Raji (cell line): ENCODE results near the gene UTY.

ENCODE experiments used
- POLR2A ChIP-seq: IDR thresholded peaks from 2 replicates; pipeline ENCODE4 v1.6.1; 2011; ENCODE audit warnings: low read depth, low read length, control low read depth; ENCODE audit not compliant: insufficient read depth

UTY gene

DNA sequence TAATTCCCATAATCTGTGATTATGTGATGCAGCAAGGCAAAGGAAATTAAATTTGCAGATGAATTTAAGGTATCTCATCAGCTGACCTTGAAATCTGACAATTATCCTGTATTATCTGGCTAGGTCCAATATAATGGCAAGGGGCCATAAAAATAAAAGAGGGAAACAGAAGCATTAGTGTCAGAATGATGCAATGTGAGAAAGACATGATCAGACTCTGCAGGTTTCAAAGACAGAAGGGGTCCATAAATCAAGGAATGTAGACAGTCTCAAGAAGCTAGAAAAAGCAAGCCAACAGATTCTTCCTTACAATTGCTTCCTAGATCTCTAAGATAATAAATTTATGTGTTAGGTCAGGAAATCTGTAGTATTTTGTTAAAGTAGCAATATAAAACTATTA lies 208.1 kb downstream of the UTY start:
- TF ChIP-seq POLR2A = no peak

DNA sequence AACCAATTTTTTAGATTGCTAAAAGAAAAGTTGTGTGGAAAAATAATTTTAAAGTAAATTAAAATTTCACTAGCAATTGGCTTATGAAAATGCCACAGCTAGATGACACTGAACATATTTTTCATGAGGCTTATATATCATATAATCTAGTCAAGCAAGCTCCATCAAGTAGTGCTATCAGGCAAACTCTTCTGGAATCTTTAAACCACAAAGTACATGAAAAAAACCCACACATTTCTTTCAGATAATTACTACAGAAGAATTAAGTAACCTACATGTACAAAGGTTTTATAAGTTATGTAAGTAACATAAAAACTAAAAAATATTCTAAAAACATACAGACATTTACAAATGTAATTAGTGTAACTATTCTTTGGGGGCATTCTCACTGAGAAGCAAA lies 229.4 kb downstream of the UTY start:
- TF ChIP-seq POLR2A = no peak

DNA sequence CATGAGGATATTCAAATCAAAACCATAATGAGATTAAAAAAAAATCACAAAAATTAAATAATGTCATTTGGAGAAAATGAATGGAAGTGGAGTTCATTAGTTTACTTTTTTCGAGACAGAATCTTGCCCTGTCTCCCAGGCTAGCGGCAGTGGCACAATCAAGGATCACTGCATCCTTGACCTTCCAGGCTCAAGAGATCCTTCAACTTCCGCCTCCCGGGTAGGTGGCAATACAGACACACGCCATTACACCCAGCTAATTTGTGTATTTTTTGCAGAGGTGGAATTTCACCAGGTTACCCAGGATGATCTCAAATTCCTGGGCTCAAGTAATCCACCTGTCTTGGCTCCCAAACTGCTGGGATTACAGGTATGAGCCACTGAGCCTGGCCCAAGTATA lies 236.1 kb downstream of the UTY start:
- TF ChIP-seq POLR2A = no peak

DNA sequence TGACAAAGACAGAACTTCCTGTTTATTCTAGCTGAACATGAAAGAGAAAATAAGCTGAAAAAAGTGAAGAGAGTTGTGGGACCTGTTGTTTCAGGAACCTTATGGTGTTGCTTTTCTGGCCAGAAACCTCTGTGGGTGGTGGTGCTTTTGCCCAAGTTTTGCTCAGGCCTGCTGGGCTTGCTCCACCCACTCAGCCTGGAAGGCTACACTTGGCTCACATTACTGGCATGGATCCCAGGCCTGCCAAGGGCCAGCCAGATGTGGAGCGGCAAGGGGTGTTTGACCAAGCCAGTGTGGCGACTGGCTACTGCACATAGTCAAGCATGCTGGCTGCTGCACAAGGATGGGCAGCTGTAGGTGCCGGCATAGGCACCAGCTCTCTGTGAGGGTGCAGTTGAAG lies 245.9 kb downstream of the UTY start:
- no peak for TF ChIP-seq POLR2A

DNA sequence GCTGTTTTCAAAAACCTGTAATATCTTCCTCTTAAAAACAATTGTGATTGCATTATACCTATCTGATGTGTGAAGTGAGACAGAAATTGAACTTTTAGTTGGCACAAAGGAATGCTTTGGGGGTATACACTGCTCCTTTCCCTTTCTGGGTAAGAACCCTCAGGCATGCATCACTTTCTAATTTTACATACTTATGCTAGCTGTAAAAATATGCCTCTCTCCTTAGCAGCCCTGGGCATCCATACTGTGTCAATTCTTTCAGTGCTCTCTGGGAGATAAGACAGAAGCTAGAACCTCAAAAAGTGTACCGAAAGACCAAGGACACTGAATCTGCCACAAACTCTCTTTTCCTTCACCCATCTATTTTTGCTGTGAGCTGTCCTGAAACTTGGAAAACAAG lies 246.7 kb downstream of the UTY start:
- TF ChIP-seq POLR2A = no peak

DNA sequence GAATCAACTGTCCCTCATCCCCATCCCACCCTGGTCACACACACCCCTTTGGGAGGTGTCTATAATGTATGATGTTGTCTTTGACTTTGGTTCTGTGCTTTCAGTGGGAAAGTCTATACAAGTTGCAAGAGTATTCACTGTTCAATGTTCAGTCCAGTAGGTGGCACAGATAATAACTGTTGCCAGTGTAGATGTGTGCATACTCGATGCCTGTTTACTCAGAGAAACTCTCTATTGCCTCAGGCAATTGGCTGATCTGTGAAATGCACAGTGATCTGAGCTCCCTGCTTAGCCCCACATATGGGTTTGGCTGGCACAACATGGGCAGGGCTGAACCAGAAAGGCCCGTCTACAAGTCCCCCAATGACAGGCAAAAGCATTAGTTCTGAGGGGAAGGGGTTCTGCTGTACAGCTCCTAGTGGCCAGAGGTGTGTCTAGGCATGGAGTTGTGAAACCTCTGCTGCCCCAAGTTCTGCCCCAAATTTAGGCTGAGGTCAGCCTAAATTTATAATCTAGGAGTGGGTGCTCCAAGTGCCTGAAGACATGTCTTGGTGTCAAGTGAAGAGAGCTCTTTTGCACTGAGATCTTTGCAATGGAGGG lies 252.4 kb downstream of the UTY start:
- no peak for TF ChIP-seq POLR2A

DNA sequence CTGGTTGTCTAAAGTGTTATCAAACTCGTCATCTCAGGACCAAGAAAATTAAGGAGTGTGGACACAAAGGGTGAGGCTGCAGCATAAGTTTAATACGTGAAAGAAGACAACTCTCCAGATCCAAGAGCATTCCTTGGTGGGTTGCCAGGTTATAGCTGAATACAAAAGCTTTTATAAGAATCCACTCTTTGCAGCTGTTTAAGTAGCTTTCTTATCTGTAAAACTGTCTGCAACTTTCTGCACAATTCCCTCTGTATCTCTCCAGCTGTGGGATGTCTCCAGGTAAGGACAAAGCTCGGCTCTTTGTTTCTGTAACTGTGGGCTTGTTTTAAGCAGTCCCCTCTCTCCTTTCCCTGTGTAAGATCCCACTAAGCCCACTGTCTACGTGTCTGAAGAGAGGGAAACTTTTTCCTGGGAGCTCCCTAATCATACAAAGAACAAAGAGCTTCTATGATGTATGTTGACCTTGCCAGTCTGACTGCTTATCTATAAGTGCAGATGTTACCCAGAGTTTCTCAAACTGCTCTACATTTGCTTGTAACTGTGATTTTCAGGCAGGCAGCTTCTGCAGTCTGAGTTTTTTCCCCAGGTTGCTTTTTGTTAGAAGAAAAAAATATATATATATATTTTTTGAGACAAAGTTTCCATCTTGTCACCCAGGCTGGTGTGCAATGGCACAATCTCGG lies 268.7 kb downstream of the UTY start:
- TF ChIP-seq POLR2A = no peak

DNA sequence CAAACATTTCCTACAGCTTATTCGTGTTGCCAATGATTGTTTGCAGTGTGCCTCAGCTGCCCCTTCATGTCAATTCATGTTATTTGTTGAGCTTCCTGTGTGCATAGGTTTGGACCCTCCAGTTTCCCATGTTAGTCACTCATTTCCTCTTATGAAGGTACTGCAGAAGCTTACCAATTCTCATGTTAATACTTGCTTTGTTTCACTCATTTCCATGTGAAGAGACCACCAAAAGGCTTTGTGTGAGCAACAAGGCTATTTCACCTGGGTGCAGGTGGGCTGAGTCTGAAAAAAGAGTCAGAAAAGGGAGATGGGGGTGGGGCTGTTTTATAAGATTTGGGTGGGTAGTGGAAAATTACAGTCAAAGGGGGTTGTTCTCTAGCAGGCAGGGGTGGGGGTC lies 274.6 kb downstream of the UTY start:
- no peak for TF ChIP-seq POLR2A
